ENCODE results near the gene RTBDN. TPM values are rescaled to one million over a fixed set of nuclear protein-coding genes. Genes with fewer than 3 reads are reported as not detected.

Gene RTBDN
- total and polyA plus RNA-seq, 2 of the 8 experiments (the other 6 are each of a cell fraction or from before 2014, with no cell fraction given) = 4.0 to 4.8 TPM

DNA sequence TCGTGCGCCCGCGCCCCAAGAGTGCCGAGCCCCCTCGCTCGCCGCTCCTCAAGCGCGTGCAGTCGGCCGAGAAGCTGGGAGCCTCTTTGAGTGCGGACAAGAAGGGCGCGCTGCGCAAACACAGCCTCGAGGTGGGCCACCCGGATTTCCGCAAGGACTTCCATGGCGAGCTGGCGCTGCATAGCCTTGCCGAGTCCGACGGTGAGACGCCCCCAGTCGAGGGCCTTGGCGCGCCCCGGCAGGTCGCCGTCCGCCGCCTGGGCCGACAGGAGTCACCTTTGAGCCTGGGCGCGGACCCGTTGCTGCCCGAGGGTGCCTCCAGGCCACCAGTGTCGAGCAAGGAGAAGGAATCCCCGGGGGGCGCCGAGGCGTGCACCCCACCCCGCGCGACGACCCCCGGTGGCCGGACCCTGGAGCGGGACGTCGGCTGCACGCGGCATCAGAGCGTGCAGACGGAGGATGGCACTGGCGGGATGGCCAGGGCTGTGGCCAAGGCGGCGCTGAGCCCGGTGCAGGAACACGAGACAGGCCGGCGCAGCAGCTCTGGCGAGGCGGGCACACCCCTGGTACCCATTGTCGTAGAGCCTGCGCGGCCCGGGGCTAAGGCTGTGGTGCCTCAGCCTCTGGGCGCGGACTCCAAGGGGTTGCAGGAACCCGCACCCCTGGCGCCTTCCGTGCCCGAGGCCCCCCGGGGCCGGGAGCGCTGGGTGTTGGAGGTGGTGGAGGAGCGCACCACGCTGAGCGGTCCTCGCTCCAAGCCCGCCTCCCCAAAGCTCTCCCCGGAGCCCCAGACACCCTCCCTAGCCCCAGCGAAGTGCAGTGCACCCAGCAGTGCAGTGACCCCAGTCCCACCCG, 39.7 kb upstream of the RTBDN start (continued):
- TF ChIP-seq SP1 (IDR thresholded peaks at IDR 0.05; ENCODE audit: low read depth, low read length) (no peak), ASH2L (IDR thresholded peaks at IDR 0.05; ENCODE audit: low read length) (no peak)

All from H1 (cell line).